ENCODE results near the gene WEE2. TPM values are rescaled to one million over a fixed set of nuclear protein-coding genes. Genes with fewer than 3 reads are reported as not detected.

The WEE2 gene
- total and polyA plus RNA-seq, 12 donors = 0.12 TPM; not detected in 11

GRCh38 chr7:141704112-141704511 lies 4.0 kb upstream of the WEE2 start:
- Histone ChIP-seq H3K27ac (no peak overlapping the region), H3K27me3 (no peaks in the 10 kb centered on the region), H3K4me1 (peaks cover 0 to 28% (median 19%) of the 10 kb centered on the region in 9 donors), H3K4me3 (no peak overlapping the region), H3K9me3 (no peaks in the 10 kb centered on the region), H3K36me3 (no peaks in the 10 kb centered on the region)
- ATAC-seq (no peak), DNase-seq (no peak)
- 81 to 82% methylated on average over 3 of the region's 3 CpGs for WGBS, 2 donors
- TF ChIP-seq CTCF (IDR thresholded peaks at IDR 0.05) = no peak
- intact Hi-C loops (cut with DNase I) = loop anchor here in 2 of 10 donors (5.0 kb wide), 2 partner anchors 33 to 52 kb away; partner anchors contain the start of gene SSBP1 (in 2 of the 2)

GRCh38 chr7:141704741-141705140 lies 3.4 kb upstream of the WEE2 start:
- no peaks in the 10 kb centered on the region for H3K27me3 ChIP-seq
- no peak overlapping the region for H3K27ac ChIP-seq
- no peak for ATAC-seq
- no peak for DNase-seq
- H3K4me3 ChIP-seq = no peak overlapping the region
- H3K4me1 ChIP-seq = peaks cover 0 to 26% (median 19%) of the 10 kb centered on the region in 9 donors
- no peaks in the 10 kb centered on the region for H3K9me3 ChIP-seq
- no peak for TF ChIP-seq CTCF (IDR thresholded peaks at IDR 0.05)
- H3K36me3 ChIP-seq = no peaks in the 10 kb centered on the region
- intact Hi-C loops (cut with DNase I) = loop anchor here in 2 of 10 donors (5.0 kb wide), 2 partner anchors 33 to 52 kb away; partner anchors contain the start of gene SSBP1 (in 2 of the 2)
- 87 to 90% methylated on average over 5 of the region's 5 CpGs for WGBS, 2 donors

DNA sequence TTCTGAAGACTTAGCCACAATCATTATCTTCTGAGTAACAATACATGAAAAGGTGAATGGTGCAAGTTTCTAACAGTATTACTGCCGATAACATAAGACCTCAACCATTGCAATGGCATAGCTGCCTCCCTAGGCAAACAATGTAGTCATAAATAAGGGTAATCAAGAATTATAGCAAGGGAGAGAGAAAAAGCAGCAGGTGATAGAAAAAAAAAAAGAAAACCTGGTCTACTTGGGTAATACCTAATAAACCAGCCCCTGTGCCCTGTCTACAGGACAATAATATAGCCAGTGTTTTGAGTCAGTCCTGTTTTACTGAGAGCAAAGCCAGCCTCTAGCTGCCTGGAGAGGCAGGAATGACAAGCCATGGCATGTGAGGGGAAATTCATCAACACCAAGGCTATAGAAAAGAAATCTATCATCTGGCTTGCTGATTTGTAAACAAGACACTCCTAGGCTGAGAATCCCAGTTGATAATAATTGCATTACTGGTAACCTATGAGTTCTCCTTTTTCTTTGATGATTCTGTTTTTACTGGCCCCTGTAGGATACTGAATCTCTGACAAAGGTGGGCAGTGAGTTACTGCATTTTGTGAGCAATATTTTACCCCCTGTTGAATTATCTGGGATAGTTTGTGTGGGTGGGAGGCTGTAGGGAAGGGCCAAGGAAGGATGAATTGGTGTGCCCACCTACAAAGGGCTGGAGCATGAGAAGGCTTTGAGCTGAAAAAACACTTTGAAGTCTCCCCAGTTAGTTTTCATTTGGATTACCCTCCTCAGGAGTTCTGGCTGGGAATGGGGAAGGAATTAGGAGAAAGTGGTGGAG lies 1.7 kb upstream of the WEE2 start:
- no peak for ATAC-seq
- no peaks in the 10 kb centered on the region for H3K9me3 ChIP-seq
- no peak for TF ChIP-seq CTCF (IDR thresholded peaks at IDR 0.05)
- intact Hi-C loops (cut with DNase I) = no loop called here
- no peak for DNase-seq
- no peaks in the 10 kb centered on the region for H3K27me3 ChIP-seq
- H3K36me3 ChIP-seq = peaks cover 0 to 4% (median 0%) of the 10 kb centered on the region in 9 donors
- 96 to 99% methylated on average over 1 of the region's 1 CpG for WGBS, 2 donors
- H3K4me3 ChIP-seq = no peak overlapping the region
- no peak overlapping the region for H3K27ac ChIP-seq
- H3K4me1 ChIP-seq = peaks cover 0 to 13% (median 10%) of the 10 kb centered on the region in 9 donors

GRCh38 chr7:141709318-141709717 lies 1.2 kb downstream of the WEE2 start:
- Histone ChIP-seq H3K36me3 (peaks cover 0 to 17% (median 0%) of the 10 kb centered on the region in 9 donors), H3K4me3 (no peak overlapping the region), H3K27ac (no peak overlapping the region), H3K9me3 (no peaks in the 10 kb centered on the region), H3K4me1 (no peaks in the 10 kb centered on the region), H3K27me3 (no peaks in the 10 kb centered on the region)
- no peak for TF ChIP-seq CTCF (IDR thresholded peaks at IDR 0.05)
- intact Hi-C loops (cut with DNase I) = no loop called here
- 84 to 86% methylated on average over 2 of the region's 2 CpGs for WGBS, 2 donors
- ATAC-seq (no peak), DNase-seq (no peak)

Measured in heart right ventricle (tissue), 16 donors.